ENCODE data around the gene MPZL1. TPM values are rescaled to one million over a fixed set of nuclear protein-coding genes. Genes with fewer than 3 reads are reported as not detected.
"Not testable (repeated sequence)": the region's sequence is repeated elsewhere in the genome, so short reads cannot be mapped to it uniquely, and the experiment has no call there.

The MPZL1 gene
- polyA plus RNA-seq, 1 donor: 66.3 TPM

DNA sequence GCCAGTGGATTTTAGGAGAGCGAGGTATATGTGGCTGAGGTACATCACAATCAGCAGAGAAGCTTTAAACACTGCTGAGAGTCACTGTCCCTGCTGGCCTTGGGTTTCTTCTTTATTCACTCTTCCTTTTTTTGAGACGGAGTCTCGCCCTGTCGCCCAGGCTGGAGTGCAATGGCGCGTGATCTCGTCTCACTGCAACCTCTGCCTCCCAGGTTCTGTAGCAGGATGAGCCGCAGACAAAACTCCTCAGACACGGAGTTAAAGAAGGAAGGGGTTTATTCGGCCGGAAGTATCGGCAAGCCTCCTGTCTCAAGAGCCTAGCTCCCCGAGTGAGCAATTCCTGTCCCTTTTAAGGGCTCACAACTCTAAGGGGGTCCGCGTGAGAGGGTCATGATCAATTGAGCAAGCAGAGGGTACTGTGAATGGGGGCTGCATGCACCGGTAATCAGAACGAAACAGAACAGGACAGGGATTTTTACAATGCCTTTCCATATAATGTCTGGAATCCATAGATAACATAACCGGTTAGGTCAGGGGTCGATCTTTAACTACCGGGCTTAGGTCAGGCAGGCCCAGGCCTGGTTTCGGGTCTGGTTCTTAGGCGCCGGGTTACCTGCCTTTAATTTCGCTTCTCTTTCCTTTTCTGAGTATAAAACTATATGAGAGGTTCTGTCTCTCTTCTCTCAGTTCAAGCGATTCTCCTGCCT lies 1.9 kb upstream of the MPZL1 start:
- DNase-seq (ENCODE audit: low read depth): not testable (repeated sequence)

DNA sequence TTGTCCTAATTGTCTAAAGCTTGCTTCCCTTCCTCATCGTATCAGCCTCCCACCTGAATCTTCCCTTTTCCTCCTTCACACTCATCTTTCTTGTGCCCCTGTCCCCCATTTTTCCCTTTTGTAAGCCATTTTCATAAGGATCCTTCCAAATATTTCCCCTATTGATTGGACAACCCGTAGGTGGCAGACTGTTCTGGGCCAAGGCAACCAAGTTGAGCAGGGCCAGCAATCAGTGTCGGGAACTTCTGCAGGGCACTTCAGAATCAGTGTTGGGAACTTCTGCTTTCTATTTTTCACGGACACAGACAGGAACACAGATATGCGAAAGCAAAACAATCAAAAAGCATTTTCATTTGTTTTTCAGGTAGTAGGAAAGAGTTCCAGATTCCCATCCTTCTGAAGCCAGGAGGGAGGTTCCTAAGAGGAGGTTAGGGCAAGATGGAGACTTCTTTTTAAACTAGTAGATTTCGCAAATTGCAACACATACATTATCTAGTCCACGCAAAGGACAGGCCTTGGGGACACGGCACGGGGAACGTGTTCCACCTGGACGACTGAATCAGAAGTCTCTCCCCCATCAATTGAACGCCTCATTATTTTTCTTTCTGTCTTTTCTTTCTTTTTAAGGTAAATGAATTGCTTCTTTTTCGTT lies 691 bp upstream of the MPZL1 start:
- DNase-seq (ENCODE audit: low read depth): no peak

DNA sequence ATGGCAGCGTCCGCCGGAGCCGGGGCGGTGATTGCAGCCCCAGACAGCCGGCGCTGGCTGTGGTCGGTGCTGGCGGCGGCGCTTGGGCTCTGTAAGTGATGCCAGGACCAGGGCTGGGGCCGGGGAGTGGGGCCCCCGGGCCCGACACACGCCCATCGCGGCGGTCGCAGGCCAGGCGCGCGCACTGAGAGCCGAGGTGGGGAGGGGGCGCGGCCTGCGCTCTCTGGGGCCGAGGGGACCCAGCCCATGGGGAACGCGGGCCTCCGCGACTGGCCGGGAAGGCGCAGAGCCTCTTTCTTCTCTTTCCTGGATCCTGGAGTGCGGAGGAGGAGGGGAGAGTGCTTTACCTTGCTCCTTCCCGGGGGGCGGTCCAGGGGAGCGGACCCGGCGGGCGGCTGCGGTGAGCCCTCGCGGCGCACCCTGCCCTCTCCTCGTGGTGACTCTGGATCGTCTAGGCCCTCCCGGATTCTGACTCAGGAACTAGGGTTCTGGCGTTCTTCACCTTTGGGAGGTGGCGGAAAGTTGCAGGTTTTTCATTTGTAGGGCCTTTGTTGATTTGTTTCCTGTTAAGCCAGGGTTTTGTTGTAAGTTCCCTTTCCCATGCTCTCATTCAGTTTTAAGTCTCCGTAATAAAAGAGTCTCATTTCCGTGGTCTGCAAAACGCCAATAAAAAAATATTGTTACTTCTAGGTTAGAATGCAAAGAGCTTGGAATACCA lies 529 bp downstream of the MPZL1 start:
- DNase-seq (ENCODE audit: low read depth): no peak

DNA sequence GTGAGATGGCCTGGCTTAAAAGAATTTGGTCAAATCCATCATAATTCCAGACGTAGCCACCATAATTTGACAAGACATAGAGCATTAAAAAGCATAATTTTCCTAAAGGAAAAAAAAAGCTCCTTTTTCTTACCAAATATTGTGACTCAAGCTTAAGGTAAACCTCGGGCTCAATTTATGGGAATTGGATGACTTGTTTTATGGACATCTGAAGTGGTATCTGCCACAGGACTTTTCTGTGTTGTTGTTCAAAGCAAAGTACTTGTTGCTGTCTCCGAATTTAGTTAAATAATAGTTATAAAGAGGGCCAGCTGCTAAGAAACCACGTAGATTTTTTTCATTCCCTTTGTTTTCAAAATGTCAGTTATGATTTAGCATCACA lies 1.1 kb downstream of the MPZL1 start:
- no peak for DNase-seq (ENCODE audit: low read depth)

DNA sequence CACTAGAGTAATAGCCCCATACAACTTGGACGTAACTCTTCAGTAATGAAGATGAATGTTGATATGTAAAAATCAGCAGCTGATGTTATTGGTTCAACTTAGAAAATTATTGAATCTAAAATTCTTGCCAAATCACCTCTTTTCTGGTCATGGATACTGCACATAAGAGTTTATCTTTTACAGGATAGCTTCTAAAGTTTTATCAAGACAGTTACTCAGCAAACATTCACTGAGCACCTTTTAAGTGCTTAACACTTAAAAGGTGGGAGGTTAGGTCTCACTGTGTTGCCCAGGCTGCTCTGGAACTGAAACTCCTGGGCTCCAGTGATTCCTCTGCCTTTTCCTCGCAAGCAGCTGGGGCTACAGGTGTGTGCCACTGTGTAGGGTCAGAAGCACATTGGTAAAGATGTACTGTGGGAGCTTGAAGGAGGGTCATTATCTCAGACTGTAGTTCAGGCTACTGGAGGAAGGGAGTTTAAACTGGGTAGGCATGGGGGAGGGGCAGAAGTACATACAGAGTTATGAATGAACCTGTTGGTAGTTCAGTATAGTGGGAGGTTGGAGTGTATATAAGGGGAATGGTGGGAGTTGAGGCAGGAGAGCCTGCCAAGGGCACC lies 2.0 kb downstream of the MPZL1 start:
- DNase-seq (ENCODE audit: low read depth): no peak

DNA sequence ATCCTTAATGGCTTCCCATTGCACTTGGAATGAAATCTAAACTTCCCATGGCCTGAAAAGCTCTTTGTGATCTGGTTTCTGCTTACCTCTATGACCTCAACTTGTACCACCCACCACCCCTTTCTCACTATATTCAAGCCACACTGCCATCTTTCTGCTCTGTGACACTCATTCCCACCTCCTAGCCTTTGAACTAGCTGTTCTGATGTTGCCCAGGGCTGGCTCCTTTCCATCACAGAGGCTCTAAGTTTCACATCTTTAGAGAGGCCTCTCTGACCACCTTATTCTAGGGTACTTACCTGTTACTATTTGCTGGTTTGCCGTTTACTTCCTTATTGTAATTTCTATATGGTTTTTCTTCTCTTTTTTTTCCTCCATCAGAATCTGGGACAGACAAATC lies 4.2 kb downstream of the MPZL1 start:
- no peak for DNase-seq (ENCODE audit: low read depth)

DNA sequence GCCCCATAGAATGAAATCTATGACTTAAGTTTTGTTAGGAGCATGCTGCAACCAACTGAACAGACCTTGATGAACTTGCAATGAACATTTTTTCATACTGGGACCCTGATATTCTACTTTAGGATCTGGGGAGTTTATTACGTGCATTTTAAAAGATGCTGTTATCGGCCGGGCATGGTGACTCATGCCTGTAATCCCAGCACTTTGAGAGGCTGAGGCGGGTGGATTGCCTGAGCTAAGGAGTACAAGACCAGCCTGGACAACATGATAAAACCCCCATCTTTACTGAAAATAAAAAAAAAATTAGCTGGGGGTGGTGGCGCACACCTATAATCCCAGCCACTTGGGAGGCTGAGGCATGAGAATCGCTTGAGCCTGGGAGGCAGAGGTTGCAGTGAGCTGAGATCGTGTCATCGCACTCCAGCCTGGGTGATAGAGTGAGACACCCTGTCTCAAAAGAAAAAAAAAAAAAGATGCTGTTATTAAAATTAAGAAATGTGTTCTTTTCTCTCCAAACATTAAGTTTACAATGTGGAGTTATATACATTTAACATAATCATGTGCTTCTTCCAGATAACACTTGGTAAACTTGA lies 7.1 kb downstream of the MPZL1 start:
- DNase-seq (ENCODE audit: low read depth): no peak

DNA sequence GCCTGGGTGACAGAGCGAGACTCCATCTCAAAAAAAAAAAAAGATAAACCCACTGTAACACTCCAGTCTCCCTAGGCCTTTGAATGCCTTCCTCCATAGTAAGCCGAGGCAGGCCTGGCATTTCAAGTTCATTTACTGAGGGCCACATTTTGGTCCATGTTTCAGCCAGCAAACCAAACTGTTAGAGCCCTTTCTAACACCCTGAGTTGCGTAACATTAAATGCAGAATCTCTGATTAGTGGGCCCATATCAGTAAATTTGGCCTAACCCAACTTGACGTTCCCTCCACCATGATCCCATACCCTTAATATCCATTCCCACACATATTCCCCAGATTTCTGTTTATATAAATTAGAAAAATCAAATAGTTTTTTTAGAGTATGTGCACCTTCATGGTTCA lies 12.4 kb downstream of the MPZL1 start:
- DNase-seq (ENCODE audit: low read depth): no peak

DNA sequence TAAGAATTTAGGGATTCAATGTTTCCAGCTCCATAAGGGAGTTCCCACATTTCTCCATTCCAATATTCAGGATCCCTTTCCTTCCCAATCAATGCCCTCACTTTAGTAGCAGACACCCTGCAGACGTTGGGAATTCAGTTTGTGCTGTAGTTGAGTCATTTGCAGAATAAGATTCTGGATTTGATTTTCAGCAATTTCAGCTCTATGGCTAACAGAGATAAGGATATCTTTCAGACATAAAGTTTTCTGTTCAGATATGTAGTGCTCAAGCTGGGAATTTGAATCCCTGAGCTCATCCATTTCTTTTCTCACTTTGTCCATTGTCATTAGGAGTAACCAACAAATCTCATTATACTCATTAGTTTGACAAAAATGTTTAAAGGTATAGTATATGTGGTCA lies 13.1 kb downstream of the MPZL1 start:
- DNase-seq (ENCODE audit: low read depth): no peak

DNA sequence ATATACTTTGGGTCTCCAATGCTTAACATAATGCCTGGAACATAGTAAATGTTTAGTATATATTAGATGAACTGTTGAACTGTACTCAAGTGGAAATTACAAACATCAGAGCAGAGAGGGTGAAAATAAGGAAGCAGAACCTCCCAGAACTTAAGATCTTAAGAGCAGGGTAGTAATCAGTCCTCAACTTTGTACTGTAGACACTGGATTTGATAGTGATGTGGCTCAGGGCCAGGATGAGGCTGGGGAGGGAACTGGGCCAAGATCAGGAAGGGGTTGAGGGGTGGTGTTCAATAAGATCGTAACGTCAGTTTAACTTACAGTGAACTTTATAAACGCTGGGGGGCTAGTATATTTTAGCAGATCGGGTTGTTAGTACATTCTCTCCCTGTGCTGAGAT lies 15.4 kb downstream of the MPZL1 start:
- DNase-seq (ENCODE audit: low read depth): no peak

DNA sequence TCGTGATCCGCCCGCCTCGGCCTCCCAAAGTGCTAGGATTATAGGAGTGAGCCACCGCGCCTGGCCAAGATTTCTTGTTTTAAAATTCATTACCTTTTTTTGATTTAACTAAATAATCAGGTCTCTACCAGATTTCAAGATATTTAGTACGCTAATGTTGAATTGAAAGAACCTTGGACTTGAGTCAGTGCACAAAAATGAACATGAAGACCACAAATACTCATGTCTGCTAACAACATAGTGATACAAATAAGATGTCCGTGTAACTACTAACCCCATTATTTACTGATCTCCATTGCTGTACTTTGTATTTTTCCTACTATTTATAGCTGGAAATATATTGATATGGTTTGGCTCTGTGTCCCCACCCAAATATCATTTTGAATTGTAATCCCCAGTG lies 16.4 kb downstream of the MPZL1 start:
- no peak for DNase-seq (ENCODE audit: low read depth)

DNA sequence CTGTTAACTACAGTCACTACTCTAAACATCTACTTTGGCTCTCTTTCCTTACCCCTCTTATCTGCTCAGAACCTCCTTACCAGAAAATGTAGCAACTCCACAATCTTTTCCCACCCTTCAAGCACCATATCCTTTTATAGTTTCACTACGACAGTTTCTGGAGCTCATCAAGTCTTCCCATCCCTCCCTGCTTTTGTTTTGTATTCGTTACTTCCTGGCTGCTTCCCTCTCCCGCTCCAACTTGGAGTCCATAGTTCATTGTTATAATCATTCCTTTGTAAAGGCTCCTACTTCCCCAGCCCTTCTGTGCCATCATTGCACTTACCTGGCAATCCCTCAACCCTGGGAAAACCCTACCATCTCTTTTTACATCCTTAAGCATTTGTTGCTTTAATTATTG lies 18.0 kb downstream of the MPZL1 start:
- no peak for DNase-seq (ENCODE audit: low read depth)

DNA sequence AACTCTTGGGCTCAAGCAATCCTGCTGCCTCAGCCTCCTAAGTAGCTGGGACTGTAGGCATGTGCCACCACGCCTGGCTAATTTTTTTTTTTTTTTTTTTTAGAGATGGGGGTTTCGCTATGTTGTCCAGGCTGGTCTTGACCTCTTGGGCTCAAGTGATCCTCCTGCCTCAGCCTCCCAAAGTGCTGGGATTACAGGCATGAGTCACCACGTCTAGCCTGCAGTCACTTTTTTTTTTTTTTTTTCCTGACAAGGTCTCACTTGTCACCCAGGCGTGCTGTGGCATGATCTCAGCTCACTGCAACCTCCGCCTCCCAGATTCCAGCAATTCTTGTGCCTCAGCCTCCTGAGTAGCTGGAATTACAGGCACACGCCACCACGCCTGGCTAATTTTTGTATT lies 19.3 kb downstream of the MPZL1 start:
- DNase-seq (ENCODE audit: low read depth): not testable (repeated sequence)

DNA sequence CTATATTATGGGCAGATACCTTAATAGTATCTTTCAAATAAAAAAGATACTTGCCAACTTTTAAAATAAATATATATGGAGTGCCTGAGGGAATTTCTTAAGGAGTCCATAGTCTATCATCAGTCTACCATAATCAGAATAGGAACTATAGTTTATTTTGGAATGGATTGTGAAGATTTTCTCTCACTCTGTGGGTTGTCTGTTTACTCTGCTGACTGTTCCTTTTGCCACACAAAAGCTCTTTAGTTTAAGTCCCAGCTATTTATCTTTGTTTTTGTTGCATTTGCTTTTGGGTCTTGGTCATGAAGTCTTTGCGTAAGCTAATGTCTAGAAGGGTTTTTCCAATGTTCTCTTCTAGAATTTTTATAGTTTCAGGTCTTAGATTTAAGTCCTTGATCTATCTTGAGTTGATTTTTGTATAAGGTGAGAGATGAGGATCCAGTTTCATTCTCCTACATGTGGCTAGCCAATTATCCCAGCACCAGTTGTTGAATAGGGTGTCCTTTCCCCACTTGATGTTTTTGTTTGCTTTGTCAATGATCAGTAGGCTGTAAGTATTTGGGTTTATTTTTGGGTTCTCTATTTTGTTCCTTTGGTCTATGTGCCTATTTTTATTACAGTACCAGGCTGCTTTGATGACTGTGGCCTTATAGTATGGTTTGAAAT lies 20.7 kb downstream of the MPZL1 start:
- DNase-seq (ENCODE audit: low read depth): not testable (repeated sequence)

DNA sequence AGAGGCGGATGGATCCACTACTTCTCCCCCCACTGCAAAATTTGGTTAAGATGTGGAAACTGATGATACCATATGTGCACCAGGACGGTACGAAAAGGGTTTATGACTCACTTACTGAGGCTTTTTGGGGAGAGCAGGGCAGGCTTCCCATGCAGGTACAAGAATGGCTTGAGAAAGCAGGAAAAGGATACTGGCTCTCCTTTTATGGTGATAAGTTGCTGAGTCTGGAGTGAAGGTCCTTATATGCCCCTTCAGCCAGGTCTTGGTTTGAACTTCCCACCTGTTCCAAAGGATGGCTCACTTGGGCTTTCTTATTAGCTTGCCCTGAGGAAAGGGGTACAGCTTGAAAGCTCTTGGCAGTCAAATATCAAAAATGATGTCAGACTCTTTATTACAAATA lies 23.1 kb downstream of the MPZL1 start:
- no peak for DNase-seq (ENCODE audit: low read depth)

DNA sequence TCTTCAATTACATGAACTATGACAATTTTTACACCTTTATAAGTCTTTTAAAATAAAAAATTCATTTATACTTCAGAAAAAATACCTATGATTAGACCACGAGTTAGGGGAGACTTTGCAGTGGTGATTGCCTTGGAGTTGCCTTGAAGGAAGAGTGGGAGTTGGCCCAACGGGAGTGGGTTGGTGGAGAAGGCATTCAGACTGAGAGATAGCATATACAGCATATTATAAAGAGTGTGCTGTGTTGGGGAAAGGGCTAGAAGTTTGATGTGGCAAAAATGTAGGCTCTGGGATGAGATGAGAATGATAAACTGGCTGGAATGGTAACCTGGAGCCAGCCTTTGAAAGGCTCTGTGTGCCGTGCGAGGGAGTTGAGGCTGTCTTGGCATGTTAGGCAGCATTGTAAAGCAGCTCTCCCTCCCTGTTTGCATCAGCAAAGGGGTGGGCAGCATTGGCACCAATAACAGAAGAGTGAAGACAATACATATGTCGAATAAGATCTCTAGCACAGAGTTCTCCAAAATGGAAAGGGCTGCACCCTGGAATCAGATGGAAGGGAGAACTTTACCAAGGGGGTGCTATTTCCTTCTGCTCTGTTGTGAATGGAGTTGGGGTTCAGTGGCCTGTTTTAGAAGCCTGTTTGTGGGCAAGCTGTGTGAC lies 24.4 kb downstream of the MPZL1 start:
- DNase-seq (ENCODE audit: low read depth): no peak

DNA sequence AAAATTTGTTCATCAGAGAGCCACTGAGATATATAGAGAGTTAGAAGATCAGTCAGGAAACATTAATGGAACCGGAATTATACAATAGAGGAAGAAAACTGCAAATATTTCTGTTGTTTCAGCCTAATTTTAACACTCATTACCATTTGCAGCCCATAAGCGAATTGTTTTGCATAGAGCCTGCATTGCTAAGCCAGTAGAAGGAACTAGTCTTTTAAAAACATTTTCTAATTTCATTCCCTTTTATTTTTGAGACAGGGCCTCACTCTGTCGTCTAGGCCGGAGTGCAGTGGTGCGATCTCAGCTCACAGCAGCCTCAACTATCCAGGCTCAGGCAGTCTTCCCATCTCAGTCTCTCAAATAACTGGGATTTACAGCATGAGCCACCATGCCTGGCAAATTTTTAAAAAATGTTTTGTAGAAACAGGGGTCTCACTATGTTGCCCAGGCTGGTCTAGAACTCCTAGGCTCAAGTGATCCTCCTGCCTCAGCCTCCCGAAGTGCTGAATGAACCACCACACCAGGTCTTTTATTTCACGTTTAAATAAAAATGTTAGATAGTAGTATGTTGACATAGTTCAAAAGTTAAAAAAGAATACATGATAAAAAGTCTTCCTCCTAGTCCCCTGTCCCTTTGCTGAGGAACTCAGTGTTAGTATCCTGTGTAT lies 25.3 kb downstream of the MPZL1 start:
- DNase-seq (ENCODE audit: low read depth): no peak

DNA sequence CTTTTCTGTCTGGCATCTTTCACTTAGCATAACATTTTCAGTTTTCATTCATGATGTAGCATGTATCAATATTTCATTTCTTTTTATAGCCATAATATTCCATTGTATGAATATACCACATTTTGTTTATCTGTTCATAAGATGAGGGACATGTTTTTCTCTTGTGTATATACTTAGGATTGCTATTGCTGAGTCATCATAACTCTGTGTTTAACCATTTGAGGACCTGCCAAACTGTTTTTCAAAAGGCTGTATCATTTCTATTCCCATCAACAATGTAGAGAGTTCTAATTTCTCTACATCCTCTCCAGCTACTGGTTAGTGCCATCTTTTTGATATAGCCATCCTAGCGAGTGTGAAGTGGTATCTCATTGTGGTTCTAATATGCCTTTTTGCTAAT lies 26.2 kb downstream of the MPZL1 start:
- DNase-seq (ENCODE audit: low read depth): no peak

DNA sequence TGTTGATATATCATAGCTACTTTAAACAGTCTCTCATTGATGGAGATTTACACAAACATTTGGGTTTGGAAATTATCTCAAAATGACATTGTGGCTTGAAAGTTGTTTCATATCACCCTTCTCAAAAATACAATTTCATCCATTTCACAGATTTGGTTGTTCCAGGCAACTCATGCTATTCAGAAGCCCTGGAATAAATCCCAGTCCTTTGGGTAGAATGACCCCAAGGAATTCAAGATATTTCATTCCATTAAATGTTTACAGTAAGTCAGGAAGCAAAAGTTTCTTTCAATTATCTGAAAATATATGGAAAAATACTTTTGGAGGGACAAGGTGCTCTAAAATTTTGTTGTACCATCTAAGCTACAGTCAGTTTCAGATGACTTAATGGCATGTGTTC lies 27.1 kb downstream of the MPZL1 start:
- DNase-seq (ENCODE audit: low read depth): no peak

DNA sequence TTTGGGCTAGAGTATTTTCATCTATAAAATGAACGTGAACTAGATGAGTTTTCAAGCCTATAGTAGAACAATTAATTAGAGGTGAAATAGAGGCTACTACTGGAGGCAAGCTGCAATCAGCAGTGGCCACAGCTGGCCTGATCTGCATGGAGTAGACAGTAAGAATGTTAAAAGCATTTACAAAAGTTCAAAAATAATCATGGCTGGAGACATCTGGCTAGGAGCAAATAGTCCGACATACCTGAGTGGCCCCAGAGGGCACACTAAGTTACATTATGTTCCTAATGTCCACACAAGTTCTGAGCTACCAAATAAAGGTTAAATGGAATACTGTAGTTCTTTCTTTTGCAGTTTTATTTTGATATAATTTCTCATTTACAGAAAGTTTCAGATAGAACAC lies 28.0 kb downstream of the MPZL1 start:
- no peak for DNase-seq (ENCODE audit: low read depth)

DNA sequence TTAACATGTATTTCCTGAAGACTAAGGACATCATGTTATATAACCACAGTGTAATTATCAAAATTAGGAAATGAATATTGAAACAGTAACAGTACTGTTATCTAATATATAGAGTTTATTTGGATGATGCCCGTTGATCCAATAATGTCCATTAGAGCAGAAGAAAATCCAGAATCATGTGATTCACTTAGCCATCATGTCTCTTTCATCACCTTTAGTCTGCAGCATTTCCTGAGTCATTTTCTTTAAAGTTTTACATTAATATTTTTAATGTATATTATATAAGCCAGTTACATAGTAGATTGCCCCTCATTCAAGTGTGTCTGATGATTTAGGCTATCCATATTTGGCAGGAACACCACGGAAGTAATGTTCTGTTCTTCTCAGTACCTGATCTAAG lies 28.9 kb downstream of the MPZL1 start:
- DNase-seq (ENCODE audit: low read depth): no peak
